Muscle layer of duodenum (tissue), 2 donors: ENCODE results near the gene TPM1.

Experiments
- H3K27ac ChIP-seq: one replicate; pipeline ENCODE4 v1.7.0; 2013; ENCODE audit warnings: mild to moderate bottlenecking, low read length
- H3K27me3 ChIP-seq: one replicate; pipeline ENCODE4 v1.7.0; 2013; ENCODE audit warnings: low read depth, mild to moderate bottlenecking, control low read depth, low read length
- H3K36me3 ChIP-seq, 2 donors: one replicate each; pipeline ENCODE4 v1.7.0; 2013; ENCODE audit warnings: low read length in 2 of 2, control low read depth in 1 of 2, mild to moderate bottlenecking in 1 of 2; ENCODE audit not compliant: insufficient read depth in 2 of 2, control insufficient read depth in 1 of 2
- H3K4me1 ChIP-seq, 2 donors: one replicate each; pipeline ENCODE4 v1.7.0; 2013; ENCODE audit warnings: low read length in 2 of 2, mild to moderate bottlenecking in 2 of 2, control low read depth in 1 of 2, moderate library complexity in 1 of 2; ENCODE audit not compliant: insufficient read depth in 2 of 2, control insufficient read depth in 1 of 2
- H3K4me3 ChIP-seq, 2 donors: one replicate each; pipeline ENCODE4 v1.7.0; 2013; ENCODE audit warnings: low read length in 2 of 2, low read depth in 1 of 2, mild to moderate bottlenecking in 1 of 2
- H3K9me3 ChIP-seq, 2 donors: one replicate each; pipeline ENCODE4 v1.7.0; 2013; ENCODE audit warnings: low read length in 2 of 2, control low read depth in 1 of 2, mild to moderate bottlenecking in 1 of 2; ENCODE audit not compliant: control insufficient read depth in 1 of 2
- donor health status: healthy.

The TPM1 gene

DNA sequence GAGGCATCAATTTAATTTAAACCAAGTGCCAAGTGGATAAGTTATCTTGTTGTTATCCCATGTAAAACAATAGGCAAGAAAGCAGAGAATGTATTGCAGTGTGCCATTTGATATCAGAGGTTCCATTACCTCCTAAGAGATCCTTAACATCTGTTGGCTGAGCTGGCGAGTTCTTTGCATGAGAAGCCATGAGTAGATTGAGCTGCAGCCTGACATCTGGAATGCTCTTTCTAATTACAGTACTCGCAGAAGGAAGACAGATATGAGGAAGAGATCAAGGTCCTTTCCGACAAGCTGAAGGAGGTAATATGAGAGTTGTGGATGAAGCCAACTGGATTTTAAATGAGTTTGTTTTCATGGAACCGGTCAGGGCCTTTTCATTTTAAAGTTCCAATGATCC lies 19.4 kb downstream of the TPM1 start:
- peaks cover 0 to 73% of the 10 kb centered on the region in 2 donors for H3K4me1 ChIP-seq
- H3K9me3 ChIP-seq = no peaks in the 10 kb centered on the region
- no peaks in the 10 kb centered on the region for H3K27me3 ChIP-seq
- H3K27ac ChIP-seq = peak overlapping the region; percentile 1
- H3K4me3 ChIP-seq = no peak overlapping the region
- H3K36me3 ChIP-seq = peaks cover 86 to 94% of the 10 kb centered on the region in 2 donors

DNA sequence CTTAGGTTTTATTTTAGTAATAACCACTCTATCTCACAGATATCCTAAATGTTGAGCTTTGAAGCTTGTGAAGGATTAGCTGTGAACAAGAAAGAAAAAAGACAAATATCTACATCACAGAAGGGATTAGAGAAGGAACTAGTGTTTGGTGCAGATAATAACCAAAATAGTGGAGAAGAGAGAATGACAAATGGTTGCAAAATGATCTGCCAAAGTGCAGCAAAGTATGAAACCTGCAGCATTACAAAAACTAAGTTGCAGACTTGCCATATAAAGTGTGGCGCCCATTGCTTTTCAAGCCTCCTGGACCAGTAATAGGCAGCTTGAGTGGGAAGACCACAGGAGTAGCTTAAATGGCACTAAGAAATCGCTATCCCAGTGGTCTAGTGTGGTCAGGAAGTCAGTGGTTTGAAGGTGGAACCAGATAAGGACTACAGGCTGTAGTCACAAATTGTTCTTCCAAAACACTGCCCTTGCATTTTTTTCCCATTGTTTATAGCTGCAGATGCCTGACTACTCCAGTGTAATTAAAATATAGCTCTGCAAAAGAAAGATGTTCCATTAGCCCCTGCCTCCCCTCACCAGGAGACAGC lies 20.7 kb downstream of the TPM1 start:
- no peaks in the 10 kb centered on the region for H3K9me3 ChIP-seq
- peaks cover 86 to 94% of the 10 kb centered on the region in 2 donors for H3K36me3 ChIP-seq
- H3K4me1 ChIP-seq = peaks cover 0 to 75% of the 10 kb centered on the region in 2 donors
- H3K4me3 ChIP-seq = no peak overlapping the region
- no peak overlapping the region for H3K27ac ChIP-seq
- H3K27me3 ChIP-seq = no peaks in the 10 kb centered on the region

DNA sequence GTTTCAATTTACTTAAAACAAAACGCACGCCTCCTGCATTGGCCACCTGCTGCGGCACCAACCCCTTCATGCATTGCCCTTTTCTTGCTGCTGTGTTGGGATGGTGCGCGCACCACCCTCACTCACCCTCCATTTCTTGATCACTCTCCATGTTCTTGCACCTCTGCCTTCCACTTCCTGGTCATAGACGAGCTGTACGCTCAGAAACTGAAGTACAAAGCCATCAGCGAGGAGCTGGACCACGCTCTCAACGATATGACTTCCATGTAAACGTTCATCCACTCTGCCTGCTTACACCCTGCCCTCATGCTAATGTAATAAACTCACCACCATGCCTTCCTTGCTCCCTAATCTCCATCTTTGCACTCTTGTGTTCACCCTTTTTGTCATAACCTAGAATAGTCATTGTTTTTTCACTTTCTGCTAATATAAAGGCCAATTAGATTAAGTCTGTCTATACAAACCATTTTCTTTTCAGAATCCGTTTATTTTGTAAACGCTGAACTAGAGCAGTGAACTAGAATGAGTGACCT lies 21.4 kb downstream of the TPM1 start:
- Histone ChIP-seq H3K4me3 (no peak overlapping the region), H3K36me3 (peaks cover 87 to 93% of the 10 kb centered on the region in 2 donors), H3K27ac (peak overlapping the region; percentile 13), H3K27me3 (no peaks in the 10 kb centered on the region), H3K4me1 (peaks cover 0 to 78% of the 10 kb centered on the region in 2 donors), H3K9me3 (no peaks in the 10 kb centered on the region)

DNA sequence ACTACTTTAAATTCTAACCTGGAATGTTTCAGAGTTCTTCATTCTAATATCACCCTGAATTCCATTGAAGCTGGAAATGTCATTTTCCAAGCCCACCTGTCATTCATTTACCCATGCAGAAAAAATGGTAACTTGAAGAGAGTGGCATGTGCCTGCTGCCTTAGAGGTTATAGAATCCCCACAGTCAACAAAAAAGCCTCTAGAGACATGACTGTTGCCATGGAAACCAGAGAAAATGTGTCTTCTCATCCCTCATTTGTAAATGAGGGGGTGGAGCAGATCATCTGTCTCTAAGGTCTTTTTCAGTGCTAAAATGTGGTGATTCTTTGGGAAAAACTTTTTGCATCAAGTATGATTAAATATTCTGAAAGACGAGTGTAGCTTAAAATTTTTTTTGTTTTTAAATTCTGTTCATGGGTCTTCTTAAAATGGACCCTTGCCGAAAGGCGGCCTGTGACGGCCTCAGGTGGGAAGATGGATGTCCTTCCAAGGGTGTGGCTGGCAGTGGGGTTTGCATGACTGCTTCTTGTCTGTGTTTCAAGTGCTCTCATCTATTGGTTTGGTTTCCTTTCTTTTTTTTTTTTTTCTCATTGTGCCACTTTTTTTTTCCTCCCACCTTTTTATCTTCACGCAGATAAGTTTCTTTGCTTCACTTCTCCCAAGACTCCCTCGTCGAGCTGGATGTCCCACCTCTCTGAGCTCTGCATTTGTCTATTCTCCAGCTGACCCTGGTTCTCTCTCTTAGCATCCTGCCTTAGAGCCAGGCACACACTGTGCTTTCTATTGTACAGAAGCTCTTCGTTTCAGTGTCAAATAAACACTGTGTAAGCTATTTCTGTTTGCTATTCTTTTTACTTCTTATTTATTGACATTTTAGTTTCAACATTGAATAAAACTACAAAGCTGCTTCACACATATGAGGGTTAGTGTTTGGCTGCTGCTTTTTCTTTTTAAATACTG lies 23.0 kb downstream of the TPM1 start:
- peaks cover 0 to 72% of the 10 kb centered on the region in 2 donors for H3K4me1 ChIP-seq
- no peak overlapping the region for H3K4me3 ChIP-seq
- no peaks in the 10 kb centered on the region for H3K9me3 ChIP-seq
- peaks cover 76 to 90% of the 10 kb centered on the region in 2 donors for H3K36me3 ChIP-seq
- H3K27ac ChIP-seq = peak overlapping the region; percentile 2
- H3K27me3 ChIP-seq = no peaks in the 10 kb centered on the region

DNA sequence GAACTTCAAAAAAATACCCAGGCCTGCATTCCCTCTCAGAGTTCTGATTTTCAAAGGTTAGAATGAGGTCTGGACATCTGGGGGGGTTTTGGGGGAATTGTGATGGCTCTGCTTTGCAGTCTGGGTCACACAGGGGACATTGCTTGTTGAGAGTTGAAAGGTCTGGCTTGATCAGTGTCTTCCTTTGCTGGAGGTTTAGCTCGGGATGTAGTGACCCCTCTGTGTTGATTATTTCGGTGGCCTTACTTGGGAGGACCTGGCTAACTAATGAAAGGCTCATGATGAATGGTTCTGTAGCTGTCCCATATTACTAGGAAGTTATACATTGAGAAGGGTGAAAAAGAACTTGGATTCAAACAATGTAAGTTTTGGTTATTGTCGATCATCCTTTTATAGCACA lies 23.7 kb downstream of the TPM1 start:
- H3K4me3 ChIP-seq = no peak overlapping the region
- peaks cover 76 to 89% of the 10 kb centered on the region in 2 donors for H3K36me3 ChIP-seq
- no peaks in the 10 kb centered on the region for H3K27me3 ChIP-seq
- H3K4me1 ChIP-seq = peaks cover 0 to 71% of the 10 kb centered on the region in 2 donors
- H3K9me3 ChIP-seq = no peaks in the 10 kb centered on the region
- no peak overlapping the region for H3K27ac ChIP-seq

DNA sequence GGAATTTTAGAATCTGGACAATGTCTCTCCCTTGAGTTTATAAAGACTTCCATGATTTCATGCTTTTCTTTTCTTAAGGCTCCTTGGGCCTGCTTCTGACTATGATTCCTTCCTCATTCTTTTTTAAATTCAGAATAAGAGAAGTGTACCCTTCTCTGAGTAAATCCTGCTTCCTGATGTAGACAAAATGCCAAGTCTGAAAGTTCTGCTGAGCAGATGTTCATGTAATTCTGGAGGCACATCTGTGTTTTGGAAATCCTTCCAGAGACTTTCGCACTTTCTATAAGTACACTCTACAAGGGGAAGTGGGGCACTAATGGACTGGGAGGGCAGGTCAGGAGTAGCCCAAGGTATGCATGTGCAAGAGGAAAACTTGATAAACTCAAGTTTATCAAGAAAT lies 24.8 kb downstream of the TPM1 start:
- Histone ChIP-seq H3K4me1 (peaks cover 0 to 67% of the 10 kb centered on the region in 2 donors), H3K27me3 (no peaks in the 10 kb centered on the region), H3K36me3 (peaks cover 72 to 89% of the 10 kb centered on the region in 2 donors), H3K4me3 (no peak overlapping the region), H3K27ac (no peak overlapping the region), H3K9me3 (no peaks in the 10 kb centered on the region)

DNA sequence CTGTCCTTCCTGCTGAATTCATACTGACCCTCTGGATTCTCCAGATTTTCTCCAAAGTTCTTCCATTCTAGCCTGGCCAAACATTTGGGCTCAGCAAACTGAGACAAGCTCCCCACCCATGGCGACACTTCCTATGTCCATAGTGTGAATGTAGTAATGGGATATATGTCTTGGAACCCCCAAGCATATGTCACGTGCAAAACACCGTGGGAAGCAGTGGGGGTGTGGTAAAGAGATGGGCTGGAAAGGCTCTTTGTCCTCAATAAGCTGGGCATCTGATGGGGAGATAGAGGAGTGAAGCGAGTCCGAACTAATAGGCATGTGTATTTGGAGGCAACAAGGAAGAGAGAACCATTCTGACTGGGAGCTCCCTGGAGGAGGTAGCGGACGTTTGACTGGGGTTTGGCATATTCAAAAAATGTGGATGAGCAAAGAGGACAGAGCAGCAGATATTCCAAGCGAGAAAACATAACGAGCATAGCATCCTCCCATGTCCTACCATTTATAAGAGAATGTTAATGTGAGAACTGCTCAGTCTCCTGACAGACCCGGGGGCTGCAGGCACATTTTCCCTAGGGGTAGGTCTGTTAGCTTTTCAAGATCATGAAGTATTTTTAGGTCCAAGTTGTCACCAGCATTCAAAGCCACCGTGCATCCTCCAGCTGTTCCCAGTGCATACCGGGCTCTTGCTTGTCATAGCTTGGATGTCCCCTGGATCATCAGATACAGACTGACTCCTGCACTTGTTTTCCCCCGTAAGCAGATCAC lies 25.6 kb downstream of the TPM1 start:
- peaks cover 63 to 80% of the 10 kb centered on the region in 2 donors for H3K36me3 ChIP-seq
- H3K4me1 ChIP-seq = peaks cover 0 to 59% of the 10 kb centered on the region in 2 donors
- no peak overlapping the region for H3K4me3 ChIP-seq
- no peak overlapping the region for H3K27ac ChIP-seq
- H3K9me3 ChIP-seq = no peaks in the 10 kb centered on the region
- H3K27me3 ChIP-seq = no peaks in the 10 kb centered on the region

DNA sequence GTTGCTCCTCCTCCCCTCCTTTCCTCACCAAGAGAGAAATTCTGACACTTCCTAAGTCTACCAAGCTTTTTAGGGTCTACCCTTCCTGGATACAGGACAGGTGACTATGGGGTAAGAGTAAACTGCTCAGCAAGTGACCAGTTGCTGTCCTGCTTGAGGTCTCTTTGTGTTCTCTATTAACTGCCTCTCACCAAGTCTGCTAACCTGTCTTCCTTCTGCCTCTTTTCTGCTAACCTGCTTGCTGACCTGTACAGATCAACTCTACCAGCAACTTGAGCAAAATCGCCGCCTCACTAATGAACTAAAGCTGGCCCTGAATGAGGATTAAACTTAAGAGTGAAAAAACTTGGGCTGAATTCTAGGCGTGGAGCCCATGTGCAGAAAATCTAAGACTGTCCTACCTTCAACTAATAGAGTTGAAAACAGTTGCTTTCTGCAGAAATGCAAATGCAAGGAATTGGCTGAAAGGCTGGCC lies 27.1 kb downstream of the TPM1 start:
- peaks cover 51 to 67% of the 10 kb centered on the region in 2 donors for H3K36me3 ChIP-seq
- H3K9me3 ChIP-seq = no peaks in the 10 kb centered on the region
- no peak overlapping the region for H3K4me3 ChIP-seq
- no peaks in the 10 kb centered on the region for H3K27me3 ChIP-seq
- no peak overlapping the region for H3K27ac ChIP-seq
- peaks cover 0 to 50% of the 10 kb centered on the region in 2 donors for H3K4me1 ChIP-seq

DNA sequence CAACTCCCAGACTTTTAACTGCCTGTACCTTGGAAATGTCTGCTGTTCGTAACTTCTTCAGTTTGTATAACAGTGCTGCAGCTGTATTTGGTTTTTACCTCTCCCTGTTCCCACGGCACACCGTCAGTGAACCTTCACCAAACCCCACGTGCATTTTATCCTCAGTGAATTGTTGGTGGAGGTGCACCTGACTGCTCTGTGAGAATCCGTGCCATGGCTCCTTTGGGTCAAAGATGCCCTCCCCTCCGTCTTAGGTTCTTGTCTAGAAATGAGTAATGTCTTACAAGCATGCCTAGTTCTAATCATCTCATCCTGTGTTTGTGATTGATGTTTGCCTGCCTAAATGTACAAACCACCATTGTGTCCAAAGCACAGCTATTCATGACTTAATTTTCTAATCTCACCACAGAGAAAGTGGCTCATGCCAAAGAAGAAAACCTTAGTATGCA lies 28.2 kb downstream of the TPM1 start:
- H3K4me1 ChIP-seq = peaks cover 0 to 42% of the 10 kb centered on the region in 2 donors
- no peak overlapping the region for H3K27ac ChIP-seq
- H3K4me3 ChIP-seq = no peak overlapping the region
- H3K9me3 ChIP-seq = no peaks in the 10 kb centered on the region
- H3K27me3 ChIP-seq = no peaks in the 10 kb centered on the region
- peaks cover 46 to 59% of the 10 kb centered on the region in 2 donors for H3K36me3 ChIP-seq

DNA sequence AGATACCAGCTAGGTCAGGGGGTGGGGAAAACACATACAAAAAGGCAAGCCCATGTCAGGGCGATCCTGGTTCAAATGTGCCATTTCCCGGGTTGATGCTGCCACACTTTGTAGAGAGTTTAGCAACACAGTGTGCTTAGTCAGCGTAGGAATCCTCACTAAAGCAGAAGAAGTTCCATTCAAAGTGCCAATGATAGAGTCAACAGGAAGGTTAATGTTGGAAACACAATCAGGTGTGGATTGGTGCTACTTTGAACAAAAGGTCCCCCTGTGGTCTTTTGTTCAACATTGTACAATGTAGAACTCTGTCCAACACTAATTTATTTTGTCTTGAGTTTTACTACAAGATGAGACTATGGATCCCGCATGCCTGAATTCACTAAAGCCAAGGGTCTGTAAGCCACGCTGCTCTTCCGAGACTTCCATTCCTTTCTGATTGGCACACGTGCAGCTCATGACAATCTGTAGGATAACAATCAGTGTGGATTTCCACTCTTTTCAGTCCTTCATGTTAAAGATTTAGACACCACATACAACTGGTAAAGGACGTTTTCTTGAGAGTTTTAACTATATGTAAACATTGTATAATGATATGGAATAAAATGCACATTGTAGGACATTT lies 28.9 kb downstream of the TPM1 start:
- no peak overlapping the region for H3K27ac ChIP-seq
- no peaks in the 10 kb centered on the region for H3K9me3 ChIP-seq
- H3K36me3 ChIP-seq = peaks cover 39 to 52% of the 10 kb centered on the region in 2 donors
- H3K27me3 ChIP-seq = no peaks in the 10 kb centered on the region
- H3K4me3 ChIP-seq = no peak overlapping the region
- H3K4me1 ChIP-seq = peaks cover 0 to 46% of the 10 kb centered on the region in 2 donors
